KOPT-K1 (cell line): ENCODE data around the gene SMG6.

ENCODE experiments used
- H3K27ac ChIP-seq: fragments of 200-600 bp; sonication (generic); 2 replicates; pipeline ENCODE4 v1.5.1; 2016; ENCODE audit warnings: antibody characterized with exemption, mild to moderate bottlenecking, low read depth, low read length; ENCODE audit not compliant: poor library complexity, severe bottlenecking
- H3K36me3 ChIP-seq: fragments of 200-600 bp; sonication (generic); 2 replicates; pipeline ENCODE4 v1.5.1; 2017; ENCODE audit warnings: antibody characterized with exemption, mild to moderate bottlenecking, low read length, moderate library complexity; ENCODE audit not compliant: insufficient read depth
- H3K9me3 ChIP-seq: fragments of 200-600 bp; sonication (generic); 2 replicates; pipeline ENCODE4 v1.5.1; 2017; ENCODE audit warnings: antibody characterized with exemption, low read length, mild to moderate bottlenecking; ENCODE audit not compliant: insufficient read depth, poor library complexity, severe bottlenecking

The SMG6 gene

GRCh38 chr17:2047590-2047989, 256.0 kb downstream of the SMG6 start:
- Histone ChIP-seq H3K27ac (no peak overlapping the region), H3K36me3 (peaks cover 20% of the 10 kb centered on the region; the same call in 1 of the 2 replicates), H3K9me3 (no peaks in the 10 kb centered on the region)

- H3K9me3 ChIP-seq, result no peaks in the 10 kb centered on the region
- peaks cover 38% of the 10 kb centered on the region for H3K36me3 ChIP-seq
- no peak overlapping the region for H3K27ac ChIP-seq
These were observed 259.2 kb downstream of the SMG6 start for GRCh38 chr17:2044263-2044894.

GRCh38 chr17:2043785-2044184, 259.8 kb downstream of the SMG6 start:
- Histone ChIP-seq H3K9me3 (no peaks in the 10 kb centered on the region), H3K27ac (no peak overlapping the region), H3K36me3 (peaks cover 38% of the 10 kb centered on the region)

GRCh38 chr17:2042933-2043332, 260.7 kb downstream of the SMG6 start:
- peak overlapping the region; percentile 89 for H3K27ac ChIP-seq
- H3K9me3 ChIP-seq, result no peaks in the 10 kb centered on the region
- H3K36me3 ChIP-seq, result peaks cover 43% of the 10 kb centered on the region

- Histone ChIP-seq H3K9me3 (no peaks in the 10 kb centered on the region), H3K27ac (peak overlapping the region; percentile 89), H3K36me3 (peaks cover 49% of the 10 kb centered on the region)
These were observed 261.2 kb downstream of the SMG6 start for GRCh38 chr17:2042390-2042847.

- Histone ChIP-seq H3K36me3 (peaks cover 55% of the 10 kb centered on the region), H3K9me3 (no peaks in the 10 kb centered on the region), H3K27ac (peak within 1 kb of the TSS; percentile 89)
These were observed 261.8 kb downstream of the SMG6 start, which contains the start of gene OVCA2 for GRCh38 chr17:2041561-2042389. Gene OVCA2, plus strand, starts transcription at chr17:2042022. Its CDS starts 26 bp downstream, at chr17:2042048.

- H3K36me3 ChIP-seq, result peaks cover 61% of the 10 kb centered on the region
- H3K27ac ChIP-seq, result no peak overlapping the region
- no peaks in the 10 kb centered on the region for H3K9me3 ChIP-seq
These were observed 262.5 kb downstream of the SMG6 start for GRCh38 chr17:2040942-2041560.

- H3K9me3 ChIP-seq, result no peaks in the 10 kb centered on the region
- no peak overlapping the region for H3K27ac ChIP-seq
- peaks cover 61% of the 10 kb centered on the region for H3K36me3 ChIP-seq
These were observed 263.3 kb downstream of the SMG6 start for GRCh38 chr17:2040219-2040827.

GRCh38 chr17:2037155-2037554, 266.4 kb downstream of the SMG6 start:
- H3K9me3 ChIP-seq, result no peaks in the 10 kb centered on the region
- H3K27ac ChIP-seq, result no peak overlapping the region
- H3K36me3 ChIP-seq, result peaks cover 41% of the 10 kb centered on the region

GRCh38 chr17:2035541-2036488, 267.8 kb downstream of the SMG6 start:
- no peaks in the 10 kb centered on the region for H3K9me3 ChIP-seq
- H3K36me3 ChIP-seq, result peaks cover 36% of the 10 kb centered on the region; the same call in 1 of the 2 replicates
- no peak overlapping the region for H3K27ac ChIP-seq

GRCh38 chr17:2034806-2035540, 268.6 kb downstream of the SMG6 start:
- Histone ChIP-seq H3K27ac (no peak overlapping the region), H3K9me3 (no peaks in the 10 kb centered on the region), H3K36me3 (peaks cover 27% of the 10 kb centered on the region; the same call in 1 of the 2 replicates)

GRCh38 chr17:2034157-2034556, 269.4 kb downstream of the SMG6 start:
- H3K9me3 ChIP-seq, result no peaks in the 10 kb centered on the region
- H3K27ac ChIP-seq, result no peak overlapping the region
- peaks cover 23% of the 10 kb centered on the region; the same call in 1 of the 2 replicates for H3K36me3 ChIP-seq

- H3K9me3 ChIP-seq, result no peaks in the 10 kb centered on the region
- H3K36me3 ChIP-seq, result peaks cover 19% of the 10 kb centered on the region; the same call in 1 of the 2 replicates
- no peak overlapping the region for H3K27ac ChIP-seq
These were observed 270.4 kb downstream of the SMG6 start for GRCh38 chr17:2033153-2033552.
